Measurements from ENCODE around the gene FGF2. TPM values are rescaled to one million over a fixed set of nuclear protein-coding genes. Genes with fewer than 3 reads are reported as not detected.
A peak's percentile ranks its signal among the peaks of the same experiment; 100 is the strongest.

The FGF2 gene
- total RNA-seq, 4 donors from 2014 or later, result 19.0 to 32.8 (median 24.6) TPM

DNA sequence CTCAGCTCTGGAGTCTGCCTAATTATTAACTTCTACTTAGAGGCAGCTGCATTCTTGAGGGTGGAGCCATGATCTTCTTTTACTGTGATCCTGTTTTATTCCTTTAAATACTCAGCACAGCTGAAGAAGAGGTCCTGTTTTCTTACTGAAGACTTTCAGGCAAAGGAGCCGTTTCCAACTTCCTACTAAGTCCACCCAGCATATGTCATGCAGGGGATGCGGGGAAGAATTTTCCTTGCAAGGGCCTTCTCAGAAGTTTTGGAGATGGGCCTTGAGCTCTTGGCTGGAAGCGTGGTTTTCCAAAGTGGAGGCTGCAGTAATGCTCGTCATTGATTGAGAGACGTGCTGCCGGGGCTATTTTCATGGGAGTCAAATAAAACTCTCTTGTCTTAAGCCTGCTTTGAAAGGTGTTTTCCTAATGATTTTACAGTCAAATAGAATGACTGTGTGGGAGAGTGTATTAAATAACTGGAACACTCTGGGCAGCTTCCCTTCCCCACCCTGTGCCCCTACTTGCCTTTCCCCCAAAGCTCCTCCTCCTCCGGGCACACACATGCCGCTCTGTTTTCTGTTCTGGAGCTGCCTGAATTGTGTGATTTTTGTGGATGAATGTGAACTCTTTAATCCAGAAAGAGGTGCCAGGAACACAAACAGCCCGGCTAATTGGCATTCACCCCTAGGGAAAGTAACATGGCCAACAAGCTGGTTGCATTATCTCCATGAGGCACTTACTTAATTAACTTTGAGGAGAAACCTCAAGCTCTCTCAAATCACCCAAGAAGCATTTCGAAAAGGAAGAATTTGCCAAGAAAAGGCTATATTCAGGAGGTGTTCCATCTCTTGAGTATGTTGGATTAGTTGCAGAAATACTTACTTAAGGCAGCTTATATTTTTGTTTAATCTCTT lies 28.1 kb downstream of the FGF2 start:
- Histone ChIP-seq H3K9me3 (no peaks in the 10 kb centered on the region), H3K4me1 (peaks cover 0 to 75% (median 19%) of the 10 kb centered on the region in 4 donors), H3K4me3 (peak overlapping the region in 2 of 4 donors; percentile 1 to 26), H3K27ac (peak overlapping the region; percentile 55 to 82 (median 73)), H3K36me3 (no peaks in the 10 kb centered on the region), H3K27me3 (no peaks in the 10 kb centered on the region)
- TF ChIP-seq, protein P1, sequence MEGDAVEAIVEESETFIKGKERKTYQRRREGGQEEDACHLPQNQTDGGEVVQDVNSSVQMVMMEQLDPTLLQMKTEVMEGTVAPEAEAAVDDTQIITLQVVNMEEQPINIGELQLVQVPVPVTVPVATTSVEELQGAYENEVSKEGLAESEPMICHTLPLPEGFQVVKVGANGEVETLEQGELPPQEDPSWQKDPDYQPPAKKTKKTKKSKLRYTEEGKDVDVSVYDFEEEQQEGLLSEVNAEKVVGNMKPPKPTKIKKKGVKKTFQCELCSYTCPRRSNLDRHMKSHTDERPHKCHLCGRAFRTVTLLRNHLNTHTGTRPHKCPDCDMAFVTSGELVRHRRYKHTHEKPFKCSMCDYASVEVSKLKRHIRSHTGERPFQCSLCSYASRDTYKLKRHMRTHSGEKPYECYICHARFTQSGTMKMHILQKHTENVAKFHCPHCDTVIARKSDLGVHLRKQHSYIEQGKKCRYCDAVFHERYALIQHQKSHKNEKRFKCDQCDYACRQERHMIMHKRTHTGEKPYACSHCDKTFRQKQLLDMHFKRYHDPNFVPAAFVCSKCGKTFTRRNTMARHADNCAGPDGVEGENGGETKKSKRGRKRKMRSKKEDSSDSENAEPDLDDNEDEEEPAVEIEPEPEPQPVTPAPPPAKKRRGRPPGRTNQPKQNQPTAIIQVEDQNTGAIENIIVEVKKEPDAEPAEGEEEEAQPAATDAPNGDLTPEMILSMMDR (IDR thresholded peaks at IDR 0.05), result no peak
- TF ChIP-seq EP300 (IDR thresholded peaks at IDR 0.05) (peak in 1 of 2 donors; percentile 55), POLR2A (IDR thresholded peaks at IDR 0.05) (no peak)
- WGBS, 2 donors, result 33 to 34% methylated on average over 10 of the region's 10 CpGs
- no peak for DNase-seq (ENCODE audit: low spot score in 2 of 2)

DNA sequence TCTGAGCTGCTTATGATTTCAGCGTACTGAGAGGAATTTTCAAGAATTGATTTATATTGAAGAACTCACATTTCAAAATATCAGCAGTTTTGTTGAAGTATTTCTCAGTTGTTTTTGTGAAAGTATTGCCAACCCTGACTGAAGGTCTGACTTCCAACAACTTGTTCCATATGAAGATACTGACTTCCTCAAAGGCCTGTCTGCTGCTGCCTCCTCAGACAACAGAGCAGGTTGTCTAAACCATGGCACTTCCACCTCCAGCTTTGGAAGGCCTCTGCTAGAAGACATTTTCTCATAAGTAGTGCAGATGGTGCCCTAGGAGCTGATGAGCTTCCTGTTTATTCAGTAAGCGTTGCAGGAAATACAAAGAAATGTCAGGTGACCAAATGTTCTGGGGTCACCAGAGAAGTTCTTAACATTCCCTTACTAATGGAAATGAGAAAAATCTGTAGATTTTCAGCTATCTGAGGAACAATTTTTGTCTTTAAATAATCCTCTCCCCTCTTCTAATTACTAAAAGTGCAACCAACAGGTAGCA lies 28.8 kb downstream of the FGF2 start:
- WGBS, 2 donors, result 40 to 52% methylated on average over 2 of the region's 2 CpGs
- H3K36me3 ChIP-seq, result no peaks in the 10 kb centered on the region
- peaks cover 0 to 75% (median 19%) of the 10 kb centered on the region in 4 donors for H3K4me1 ChIP-seq
- TF ChIP-seq, protein P1 (IDR thresholded peaks at IDR 0.05), result no peak
- TF ChIP-seq POLR2A (IDR thresholded peaks at IDR 0.05) (no peak), EP300 (IDR thresholded peaks at IDR 0.05) (no peak)
- H3K9me3 ChIP-seq, result no peaks in the 10 kb centered on the region
- peak overlapping the region in 2 of 4 donors; percentile 1 to 26 for H3K4me3 ChIP-seq
- no peak for DNase-seq (ENCODE audit: low spot score in 2 of 2)
- H3K27me3 ChIP-seq, result no peaks in the 10 kb centered on the region
- peak overlapping the region; percentile 55 to 82 (median 73) for H3K27ac ChIP-seq

DNA sequence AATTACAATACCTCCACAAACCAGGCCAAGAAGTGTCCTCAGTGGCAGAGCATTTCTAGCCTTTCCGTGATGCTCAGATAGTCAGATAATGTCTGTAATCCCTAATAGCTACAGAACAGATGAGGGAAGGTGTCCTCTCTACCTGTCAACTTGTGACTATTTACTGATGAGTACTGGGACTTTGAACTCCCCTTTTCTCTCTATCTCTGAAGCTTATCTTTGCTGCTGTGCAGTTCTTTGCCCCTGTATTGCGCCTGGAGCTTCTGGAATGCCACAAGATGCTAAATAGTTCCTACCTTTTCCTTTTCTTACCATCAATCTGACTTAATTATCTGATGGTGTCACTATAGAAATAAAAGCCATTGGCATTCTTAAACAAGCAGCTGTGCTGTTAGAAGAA lies 30.5 kb downstream of the FGF2 start:
- peaks cover 0 to 80% (median 19%) of the 10 kb centered on the region in 4 donors for H3K4me1 ChIP-seq
- 91 to 100% methylated on average over 2 of the region's 2 CpGs for WGBS, 2 donors

DNA sequence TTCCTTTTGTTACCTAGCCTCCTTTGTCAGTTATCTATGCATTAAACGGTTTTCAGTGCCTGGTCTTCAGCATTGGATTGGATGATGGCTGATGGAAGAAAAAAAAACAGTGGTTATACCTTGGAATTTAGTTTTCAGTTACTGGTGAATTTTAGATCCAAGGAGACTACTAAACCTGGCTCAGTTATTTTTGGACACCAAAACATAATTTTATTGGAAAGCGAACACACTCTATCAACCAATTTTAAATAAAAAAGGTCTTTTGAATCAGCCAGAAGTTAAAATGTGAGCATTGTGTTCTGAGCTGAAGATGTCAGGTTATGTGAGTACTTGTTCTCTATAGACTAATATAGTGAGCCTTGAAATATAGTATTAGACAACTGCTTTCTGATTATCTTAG lies 32.1 kb downstream of the FGF2 start:
- WGBS, 2 donors, result 73 to 76% methylated on average over 2 of the region's 2 CpGs
- H3K4me1 ChIP-seq, result peaks cover 0 to 82% (median 17%) of the 10 kb centered on the region in 4 donors
- no peak for DNase-seq (ENCODE audit: low spot score in 2 of 2)
- peak overlapping the region in 2 of 4 donors; percentile 42 to 74 for H3K27ac ChIP-seq
- H3K36me3 ChIP-seq, result no peaks in the 10 kb centered on the region
- TF ChIP-seq EP300 (IDR thresholded peaks at IDR 0.05), result no peak
- no peak for TF ChIP-seq POLR2A (IDR thresholded peaks at IDR 0.05)
- TF ChIP-seq, protein P1 (IDR thresholded peaks at IDR 0.05), result no peak
- no peaks in the 10 kb centered on the region for H3K9me3 ChIP-seq
- no peaks in the 10 kb centered on the region for H3K27me3 ChIP-seq
- H3K4me3 ChIP-seq, result no peak overlapping the region

More for the DNA sequence above, 30.5 kb downstream of the FGF2 start:
- no peak overlapping the region for H3K4me3 ChIP-seq
- H3K9me3 ChIP-seq, result no peaks in the 10 kb centered on the region
- H3K27ac ChIP-seq, result peak overlapping the region in 3 of 4 donors; percentile 5 to 82 (median 74)
- H3K27me3 ChIP-seq, result no peaks in the 10 kb centered on the region
- TF ChIP-seq, protein P1 (IDR thresholded peaks at IDR 0.05), result no peak
- no peak for TF ChIP-seq POLR2A (IDR thresholded peaks at IDR 0.05)
- TF ChIP-seq EP300 (IDR thresholded peaks at IDR 0.05), result no peak
- no peaks in the 10 kb centered on the region for H3K36me3 ChIP-seq
- DNase-seq (ENCODE audit: low spot score in 2 of 2), result no peak

Data from tibial nerve (tissue), 4 donors.